ENCODE results near the gene BTN2A1. TPM values are rescaled to one million over a fixed set of nuclear protein-coding genes. Genes with fewer than 3 reads are reported as not detected.
"Not testable (repeated sequence)": the region's sequence is repeated elsewhere in the genome, so short reads cannot be mapped to it uniquely, and the experiment has no call there.

BTN2A1 gene
- total RNA-seq, 1 donor from 2014 or later = 23.8 TPM

DNA sequence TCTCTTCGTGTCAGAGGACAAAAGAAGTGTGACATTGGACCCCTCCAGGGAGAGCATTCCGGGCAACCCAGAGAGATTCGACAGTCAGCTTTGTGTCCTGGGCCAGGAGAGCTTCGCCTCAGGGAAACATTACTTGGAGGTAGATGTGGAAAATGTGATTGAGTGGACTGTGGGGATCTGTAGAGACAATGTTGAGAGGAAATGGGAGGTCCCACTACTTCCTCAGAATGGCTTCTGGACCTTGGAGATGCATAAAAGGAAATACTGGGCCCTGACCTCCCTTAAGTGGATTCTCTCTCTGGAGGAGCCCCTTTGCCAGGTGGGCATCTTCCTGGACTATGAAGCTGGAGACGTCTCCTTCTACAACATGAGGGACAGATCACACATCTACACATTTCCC, 27.0 kb upstream of the BTN2A1 start:
- H3K27ac Mint-ChIP-seq = no peak overlapping the region
- H3K9me3 Mint-ChIP-seq = peaks cover 13% of the 10 kb centered on the region
- no peaks in the 10 kb centered on the region for H3K4me1 Mint-ChIP-seq (ENCODE audit: unreplicated experiment)
- no peak overlapping the region for H3K4me3 Mint-ChIP-seq
- TF ChIP-seq, protein P1, sequence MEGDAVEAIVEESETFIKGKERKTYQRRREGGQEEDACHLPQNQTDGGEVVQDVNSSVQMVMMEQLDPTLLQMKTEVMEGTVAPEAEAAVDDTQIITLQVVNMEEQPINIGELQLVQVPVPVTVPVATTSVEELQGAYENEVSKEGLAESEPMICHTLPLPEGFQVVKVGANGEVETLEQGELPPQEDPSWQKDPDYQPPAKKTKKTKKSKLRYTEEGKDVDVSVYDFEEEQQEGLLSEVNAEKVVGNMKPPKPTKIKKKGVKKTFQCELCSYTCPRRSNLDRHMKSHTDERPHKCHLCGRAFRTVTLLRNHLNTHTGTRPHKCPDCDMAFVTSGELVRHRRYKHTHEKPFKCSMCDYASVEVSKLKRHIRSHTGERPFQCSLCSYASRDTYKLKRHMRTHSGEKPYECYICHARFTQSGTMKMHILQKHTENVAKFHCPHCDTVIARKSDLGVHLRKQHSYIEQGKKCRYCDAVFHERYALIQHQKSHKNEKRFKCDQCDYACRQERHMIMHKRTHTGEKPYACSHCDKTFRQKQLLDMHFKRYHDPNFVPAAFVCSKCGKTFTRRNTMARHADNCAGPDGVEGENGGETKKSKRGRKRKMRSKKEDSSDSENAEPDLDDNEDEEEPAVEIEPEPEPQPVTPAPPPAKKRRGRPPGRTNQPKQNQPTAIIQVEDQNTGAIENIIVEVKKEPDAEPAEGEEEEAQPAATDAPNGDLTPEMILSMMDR (conservative IDR thresholded peaks at IDR 0.05) = no peak
- H3K27me3 Mint-ChIP-seq = no peaks in the 10 kb centered on the region
- H3K36me3 Mint-ChIP-seq = peaks cover 55% of the 10 kb centered on the region
- no peak for DNase-seq (ENCODE audit: extremely low spot score, unreplicated experiment)

- H3K9me3 Mint-ChIP-seq = peaks cover 13% of the 10 kb centered on the region
- H3K27ac Mint-ChIP-seq = no peak overlapping the region
- no peak overlapping the region for H3K4me3 Mint-ChIP-seq
- TF ChIP-seq, protein P1 (conservative IDR thresholded peaks at IDR 0.05) = no peak
- H3K27me3 Mint-ChIP-seq = no peaks in the 10 kb centered on the region
- no peaks in the 10 kb centered on the region for H3K4me1 Mint-ChIP-seq (ENCODE audit: unreplicated experiment)
- peaks cover 51% of the 10 kb centered on the region for H3K36me3 Mint-ChIP-seq
- no peak for DNase-seq (ENCODE audit: extremely low spot score, unreplicated experiment)
Observed at GRCh38 chr6:26431258-26432172, 26.2 kb upstream of the BTN2A1 start.

GRCh38 chr6:26432627-26433201, 25.0 kb upstream of the BTN2A1 start:
- TF ChIP-seq, protein P1 (conservative IDR thresholded peaks at IDR 0.05) = no peak
- DNase-seq (ENCODE audit: extremely low spot score, unreplicated experiment) = no peak
- H3K9me3 Mint-ChIP-seq = peaks cover 13% of the 10 kb centered on the region
- no peaks in the 10 kb centered on the region for H3K27me3 Mint-ChIP-seq
- no peak overlapping the region for H3K27ac Mint-ChIP-seq
- peaks cover 47% of the 10 kb centered on the region for H3K36me3 Mint-ChIP-seq
- no peaks in the 10 kb centered on the region for H3K4me1 Mint-ChIP-seq (ENCODE audit: unreplicated experiment)
- no peak overlapping the region for H3K4me3 Mint-ChIP-seq

DNA sequence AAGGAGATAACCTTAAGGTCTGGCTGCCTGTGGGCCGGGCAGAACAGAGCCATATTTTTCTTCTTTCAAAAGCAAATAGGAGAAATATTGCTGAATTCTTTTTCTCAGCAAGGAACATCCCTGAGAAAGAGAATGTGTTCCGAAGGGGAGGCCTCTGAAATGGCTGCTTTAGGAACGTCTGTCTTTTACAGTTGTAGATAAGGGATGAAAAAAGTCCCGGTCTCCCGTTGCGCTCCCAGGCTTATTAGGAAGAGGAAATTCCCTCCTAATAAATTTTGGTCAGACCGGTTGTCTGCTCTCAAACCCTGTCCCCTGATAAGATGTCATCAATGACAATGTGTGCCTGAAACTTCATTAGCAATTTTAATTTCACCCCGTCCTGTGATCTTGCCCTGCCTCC, 24.1 kb upstream of the BTN2A1 start:
- Mint-ChIP-seq H3K36me3 (peaks cover 42% of the 10 kb centered on the region), H3K9me3 (peaks cover 13% of the 10 kb centered on the region)
- DNase-seq (ENCODE audit: extremely low spot score, unreplicated experiment); H3K4me1 Mint-ChIP-seq (ENCODE audit: unreplicated experiment); H3K4me3 Mint-ChIP-seq; H3K27me3 Mint-ChIP-seq; H3K27ac Mint-ChIP-seq: not testable (repeated sequence)

GRCh38 chr6:26436018-26436417, 21.7 kb upstream of the BTN2A1 start:
- DNase-seq (ENCODE audit: extremely low spot score, unreplicated experiment) = no peak
- TF ChIP-seq, protein P1 (conservative IDR thresholded peaks at IDR 0.05) = no peak
- H3K4me3 Mint-ChIP-seq = no peak overlapping the region
- H3K9me3 Mint-ChIP-seq = peaks cover 13% of the 10 kb centered on the region
- no peaks in the 10 kb centered on the region for H3K4me1 Mint-ChIP-seq (ENCODE audit: unreplicated experiment)
- H3K27me3 Mint-ChIP-seq = no peaks in the 10 kb centered on the region
- peaks cover 30% of the 10 kb centered on the region for H3K36me3 Mint-ChIP-seq
- H3K27ac Mint-ChIP-seq = no peak overlapping the region

- Mint-ChIP-seq H3K36me3 (peaks cover 16% of the 10 kb centered on the region), H3K27ac (no peak overlapping the region), H3K4me3 (no peak overlapping the region), H3K27me3 (no peaks in the 10 kb centered on the region), H3K4me1 (ENCODE audit: unreplicated experiment) (no peaks in the 10 kb centered on the region), H3K9me3 (peaks cover 8% of the 10 kb centered on the region)
- TF ChIP-seq, protein P1 (conservative IDR thresholded peaks at IDR 0.05) = no peak
- no peak for DNase-seq (ENCODE audit: extremely low spot score, unreplicated experiment)
Observed at GRCh38 chr6:26437550-26437949, 20.2 kb upstream of the BTN2A1 start.
